HepG2 (cell line): Measurements from ENCODE around the gene HTN3. TPM values are rescaled to one million over a fixed set of nuclear protein-coding genes. Genes with fewer than 3 reads are reported as not detected.

Source experiments
- ATAC-seq: fragments of 200-7000 bp; cut with Tn5 transposase; 3 replicates; pipeline ENCODE4 v1.9.1; 2020; ENCODE audit warnings: mild to moderate bottlenecking, moderate library complexity
- BruUV-seq: library from RNA; stranded (reverse); fragments of 400-500 nt; replicated peaks from 2 replicates; lab custom pipeline; 2021; lab: Mats Ljungman, UMichigan
- CTCF ChIA-PET: fragments of 300-600 bp; formaldehyde crosslinking; extraction: SDS; loops from one replicate; lab custom pipeline; 2021; ENCODE audit warnings: low total read pairs, inconsistent platforms, low intra/inter-chr PET ratio; lab: Yijun Ruan, JAX
- POLR2A ChIA-PET: fragments of 350-600 bp; sonication (Branson Sonifier 250); formaldehyde crosslinking; loops from one replicate; lab custom pipeline; 2020; ENCODE audit warnings: antibody characterized with exemption, inconsistent platforms; lab: Yijun Ruan, JAX
- DNase-seq: peaks from one replicate; pipeline ENCODE4 v3.0.0-alpha.2; 2015; ENCODE audit warnings: low spot score
- FAIRE-seq: peaks from 3 replicates; lab custom pipeline; 2011; peaks lifted over from hg19 to GRCh38; lab: Jason Lieb, UNC
- H2AFZ ChIP-seq: one replicate; pipeline ENCODE4 v1.6.1; 2011; ENCODE audit warnings: low read length, inconsistent platforms
- H3K27ac ChIP-seq: fragments of 300-600 bp; 3 replicates; pipeline ENCODE4 v1.8.0; 2011; ENCODE audit warnings: mixed run types, mild to moderate bottlenecking, mixed read lengths, low read length, inconsistent platforms; ENCODE audit not compliant: insufficient read depth; ENCODE audit errors: extremely low read length
- H3K27me3 ChIP-seq, 2 experiments: fragments of 200-600 bp in 1 of 2; 2 replicates in 1 of 2; 3 replicates in 1 of 2; pipeline versions ENCODE4 v1.6.0 to v1.8.0; 2011; ENCODE audit warnings: low read length in 2 of 2, mild to moderate bottlenecking in 2 of 2, moderate library complexity in 2 of 2, inconsistent platforms in 1 of 2; ENCODE audit not compliant: insufficient read depth in 2 of 2, control insufficient read depth in 1 of 2
- H3K36me3 ChIP-seq, 2 experiments: fragments of 200-600 bp in 1 of 2; replicated peaks in 1 of 2; 2 replicates in 1 of 2; 3 replicates in 1 of 2; pipeline versions ENCODE4 v1.5.1 to v1.8.0; 2011; ENCODE audit warnings: low read length in 2 of 2, inconsistent platforms in 1 of 2; ENCODE audit not compliant: insufficient read depth in 2 of 2, control insufficient read depth in 1 of 2
- H3K4me1 ChIP-seq: 2 replicates; pipeline ENCODE4 v1.5.1; 2012; ENCODE audit warnings: low read length, inconsistent platforms; ENCODE audit not compliant: insufficient read depth
- H3K4me2 ChIP-seq: 2 replicates; pipeline ENCODE4 v1.6.0; 2011; ENCODE audit warnings: low read depth, low read length, inconsistent platforms
- H3K4me3 ChIP-seq, 3 experiments: fragments of 200-600 bp in 1 of 3; sonication (generic), shearing (Covaris generic) in 1 of 3; replicated peaks in 1 of 3; 2 replicates each; pipeline ENCODE4 v1.5.1; 2011 to 2016; ENCODE audit warnings: low read length in 3 of 3, inconsistent platforms in 2 of 3, low read depth in 2 of 3, mild to moderate bottlenecking in 2 of 3, control low read depth in 1 of 3, mixed read lengths in 1 of 3; ENCODE audit not compliant: insufficient read depth in 1 of 3
- H3K79me2 ChIP-seq: one replicate; pipeline ENCODE4 v1.6.1; 2011; ENCODE audit warnings: low read length, inconsistent platforms; ENCODE audit not compliant: insufficient read depth
- H3K9ac ChIP-seq: 2 replicates; pipeline ENCODE4 v1.6.0; 2011; ENCODE audit warnings: mild to moderate bottlenecking, low read depth, low read length, inconsistent platforms; ENCODE audit not compliant: insufficient read depth
- H3K9me3 ChIP-seq: 2 replicates; pipeline ENCODE4 v1.5.1; 2012; ENCODE audit warnings: mild to moderate bottlenecking, low read length
- H4K20me1 ChIP-seq: 2 replicates; pipeline ENCODE4 v1.6.0; 2011; ENCODE audit warnings: inconsistent platforms, mild to moderate bottlenecking, low read length, moderate library complexity; ENCODE audit not compliant: insufficient read depth
- MAFF ChIP-seq: IDR thresholded peaks from 2 replicates; pipeline ENCODE4 v1.6.1; 2011; ENCODE audit warnings: low read depth, low read length, improper control_type of control experiment
- MAFK ChIP-seq, 2 experiments: IDR thresholded peaks in 1 of 2; conservative IDR thresholded peaks in 1 of 2; 2 replicates each; pipeline ENCODE4 v1.6.1; 2011; ENCODE audit warnings: improper control_type of control experiment in 2 of 2, low read length in 2 of 2
- ZNF121 ChIP-seq: sonication (generic); formaldehyde crosslinking; IDR thresholded peaks from 2 replicates; pipeline ENCODE4 v1.5.0; 2020; ENCODE audit warnings: mild to moderate bottlenecking, missing genetic modification reagents
- ZNF160 ChIP-seq: sonication (generic); formaldehyde crosslinking; IDR thresholded peaks from 2 replicates; pipeline ENCODE4 v1.8.0; 2022; ENCODE audit warnings: mild to moderate bottlenecking, inconsistent platforms, missing genetic modification reagents
- ZNF333 ChIP-seq: sonication (generic); formaldehyde crosslinking; IDR thresholded peaks from 2 replicates; pipeline ENCODE4 v1.4.0; 2020; ENCODE audit warnings: mild to moderate bottlenecking, missing genetic modification reagents, borderline replicate concordance
- ZNF614 ChIP-seq: IDR thresholded peaks from 2 replicates; pipeline ENCODE4 v1.6.1; 2018; ENCODE audit warnings: missing biosample characterization, missing genetic modification reagents, inconsistent platforms, borderline replicate concordance
- WGBS: methylation state at CpG from one replicate; pipeline ENCODE4 v1.1.6; 2017; ENCODE audit warnings: low lambda C conversion rate; 5-methylcytosine and 5-hydroxymethylcytosine counted together
- in situ Hi-C: cut with HindIII; loops from 2 replicates; pipeline ENCODE4 v1.10.0; 2017; ENCODE audit warnings: low pct_unique_long_range_greater_than_20kb; ENCODE audit not compliant: extremely low pct_ligation_motif_present
- intact Hi-C: fragments of 100-400 bp; cut with micrococcal nuclease; formaldehyde crosslinking; loops from one replicate; pipeline ENCODE4 v1.10.0; 2022; ENCODE audit not compliant: unreplicated experiment
- polyA plus RNA-seq, 8 experiments: library from polyadenylated mRNA; depleted of rRNA in 3 of 8; stranded (reverse) in 7 of 8; unstranded in 1 of 8; fragments of >200 nt; fragmentation: Illumina TruSeq in 4 of 8; extraction: Trizol in 4 of 8; gene quantifications; 2 replicates each; pipeline versions ENCODE4 v1.2.1 to v1.2.3, GENCODE V29; 2011 to 2016; ENCODE audit warnings: low read depth in 4 of 8, missing spikeins in 1 of 8, mixed read lengths in 1 of 8; ENCODE audit not compliant: insufficient read depth in 1 of 8
- total RNA-seq, 5 experiments: library from RNA; depleted of rRNA; stranded (reverse); fragments of >200 nt; fragmentation: Illumina TruSeq; extraction: Trizol; gene quantifications; 2 replicates each; pipeline ENCODE4 v1.2.3, GENCODE V29; 2016; ENCODE audit warnings: low read depth in 1 of 5
- TF ChIP-seq, protein P1 (sequence below): sonication (generic); formaldehyde crosslinking; conservative IDR thresholded peaks from 2 replicates; pipeline ENCODE4 v1.5.0; 2020; ENCODE audit warnings: missing genetic modification reagents
- TF ChIP-seq, protein P2 (sequence below): sonication (generic); formaldehyde crosslinking; IDR thresholded peaks from 2 replicates; pipeline ENCODE4 v1.4.0; 2020; ENCODE audit warnings: missing genetic modification reagents

The HTN3 gene
- total and polyA plus RNA-seq, 2 of the 13 experiments (the other 11 are each of a cell fraction or from before 2014, with no cell fraction given): not detected

DNA sequence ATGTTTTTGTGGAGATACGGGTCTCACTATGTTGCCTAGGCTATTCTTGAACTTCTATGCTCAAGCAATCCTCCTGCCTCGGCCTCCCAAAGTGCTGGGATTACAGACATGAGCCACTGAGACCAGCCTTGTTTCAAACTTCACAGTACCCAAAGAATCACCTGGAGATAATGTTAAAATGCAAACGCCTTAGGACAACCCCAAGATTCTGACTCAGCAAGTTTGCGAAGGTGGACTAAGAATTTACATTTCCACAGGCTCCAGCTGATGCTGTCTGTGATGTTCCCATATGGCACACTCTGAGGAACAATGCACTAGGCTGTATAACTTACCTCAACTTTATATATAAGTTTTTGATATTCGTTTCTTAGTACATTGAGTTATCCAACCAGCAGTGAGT, 33.5 kb upstream of the HTN3 start:
- POLR2A ChIA-PET: no interaction called here
- no peak for FAIRE-seq

More for the DNA sequence above, 33.5 kb upstream of the HTN3 start:
- no peak overlapping the region for H3K9ac ChIP-seq
- H4K20me1 ChIP-seq: no peaks in the 10 kb centered on the region
- no peak overlapping the region for H3K27ac ChIP-seq
- H3K4me3 ChIP-seq: no peak overlapping the region
- no TSS peak for BruUV-seq
- no peaks in the 10 kb centered on the region for H3K4me1 ChIP-seq
- in situ Hi-C loops: no loop called here
- TF ChIP-seq ZNF121 (CRISPR knock-in tag): no peak
- TF ChIP-seq MAFF: 0 out of 2 replicates have a peak, but pooled peaks have one; percentile 11
- TF ChIP-seq, protein P1, sequence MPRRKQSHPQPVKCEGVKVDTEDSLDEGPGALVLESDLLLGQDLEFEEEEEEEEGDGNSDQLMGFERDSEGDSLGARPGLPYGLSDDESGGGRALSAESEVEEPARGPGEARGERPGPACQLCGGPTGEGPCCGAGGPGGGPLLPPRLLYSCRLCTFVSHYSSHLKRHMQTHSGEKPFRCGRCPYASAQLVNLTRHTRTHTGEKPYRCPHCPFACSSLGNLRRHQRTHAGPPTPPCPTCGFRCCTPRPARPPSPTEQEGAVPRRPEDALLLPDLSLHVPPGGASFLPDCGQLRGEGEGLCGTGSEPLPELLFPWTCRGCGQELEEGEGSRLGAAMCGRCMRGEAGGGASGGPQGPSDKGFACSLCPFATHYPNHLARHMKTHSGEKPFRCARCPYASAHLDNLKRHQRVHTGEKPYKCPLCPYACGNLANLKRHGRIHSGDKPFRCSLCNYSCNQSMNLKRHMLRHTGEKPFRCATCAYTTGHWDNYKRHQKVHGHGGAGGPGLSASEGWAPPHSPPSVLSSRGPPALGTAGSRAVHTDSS (CRISPR knock-in tag): no peak
- TF ChIP-seq, protein P2, sequence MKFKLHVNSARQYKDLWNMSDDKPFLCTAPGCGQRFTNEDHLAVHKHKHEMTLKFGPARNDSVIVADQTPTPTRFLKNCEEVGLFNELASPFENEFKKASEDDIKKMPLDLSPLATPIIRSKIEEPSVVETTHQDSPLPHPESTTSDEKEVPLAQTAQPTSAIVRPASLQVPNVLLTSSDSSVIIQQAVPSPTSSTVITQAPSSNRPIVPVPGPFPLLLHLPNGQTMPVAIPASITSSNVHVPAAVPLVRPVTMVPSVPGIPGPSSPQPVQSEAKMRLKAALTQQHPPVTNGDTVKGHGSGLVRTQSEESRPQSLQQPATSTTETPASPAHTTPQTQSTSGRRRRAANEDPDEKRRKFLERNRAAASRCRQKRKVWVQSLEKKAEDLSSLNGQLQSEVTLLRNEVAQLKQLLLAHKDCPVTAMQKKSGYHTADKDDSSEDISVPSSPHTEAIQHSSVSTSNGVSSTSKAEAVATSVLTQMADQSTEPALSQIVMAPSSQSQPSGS (CRISPR knock-in tag): no peak
- no peak for TF ChIP-seq ZNF614 (CRISPR knock-in tag)
- no peak for TF ChIP-seq ZNF160 (CRISPR knock-in tag)
- TF ChIP-seq ZNF333: no peak
- peak in 1 of 2 experiments; percentile 69; a peak in 2 of 4 replicates for TF ChIP-seq MAFK (conservative IDR thresholded peaks at IDR 0.05 in 1 of 2, IDR thresholded peaks at IDR 0.05 in 1 of 2; ENCODE audit: low read length in 2 of 2)
- intact Hi-C loops: no loop called here
- H3K79me2 ChIP-seq: no peaks in the 10 kb centered on the region
- H2AFZ ChIP-seq: no peak overlapping the region
- CTCF ChIA-PET: no interaction called here
- ATAC-seq: no peak
- no peak overlapping the region for H3K4me2 ChIP-seq
- H3K36me3 ChIP-seq: no peaks in the 10 kb centered on the region
- no peak for DNase-seq
- WGBS: 47% methylated on average over 5 of the region's 5 CpGs
- H3K9me3 ChIP-seq: no peaks in the 10 kb centered on the region
- no peaks in the 10 kb centered on the region for H3K27me3 ChIP-seq
